ENCODE data around the gene IL4I1. TPM values are rescaled to one million over a fixed set of nuclear protein-coding genes. Genes with fewer than 3 reads are reported as not detected.
A peak's percentile ranks its signal among the peaks of the same experiment; 100 is the strongest.

Gene IL4I1
- total RNA-seq, 1 donor from 2014 or later: not detected

DNA sequence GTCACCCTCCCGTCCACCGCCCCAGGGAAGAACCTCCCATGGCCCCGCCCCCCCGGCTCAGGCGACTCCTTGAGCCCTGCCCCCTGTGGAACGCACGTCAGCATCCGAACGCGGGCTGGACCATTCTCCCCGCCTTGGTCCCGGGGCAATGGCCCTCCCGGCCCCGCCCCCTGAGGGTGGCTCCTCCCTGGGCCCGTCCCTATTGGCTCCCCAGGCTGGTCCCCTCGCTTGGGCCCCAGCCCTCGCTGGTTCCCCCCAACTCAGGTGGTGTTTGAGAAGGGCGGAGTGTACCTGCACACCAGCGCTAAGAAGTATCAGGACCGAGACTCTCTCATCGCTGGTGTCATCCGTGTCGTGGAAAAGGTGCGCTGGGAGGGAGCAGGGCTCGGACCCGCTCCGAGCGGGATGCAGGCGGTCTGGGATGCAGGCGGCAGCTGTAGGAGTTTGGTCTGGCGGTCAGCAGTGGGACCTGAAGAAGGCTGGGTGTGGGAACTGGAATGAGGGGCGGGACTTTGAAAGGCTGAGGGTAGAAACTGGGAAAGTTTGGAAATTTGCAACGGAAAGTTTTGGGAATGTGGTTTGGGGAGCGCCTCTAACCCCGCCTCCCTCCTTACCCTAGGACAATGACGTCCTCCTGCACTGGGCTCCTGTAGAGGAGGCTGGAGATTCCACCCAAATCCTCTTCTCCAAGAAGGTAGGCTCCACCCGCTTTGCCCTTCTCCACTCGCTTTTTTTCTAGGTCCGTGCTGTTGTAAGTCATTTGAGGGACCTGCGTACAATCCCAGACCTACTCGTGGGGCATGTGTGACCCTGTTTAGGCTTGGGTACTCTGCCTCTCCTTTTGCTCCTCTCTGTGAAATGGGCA, 18.6 kb downstream of the IL4I1 start:
- ATAC-seq: peak; percentile 77

DNA sequence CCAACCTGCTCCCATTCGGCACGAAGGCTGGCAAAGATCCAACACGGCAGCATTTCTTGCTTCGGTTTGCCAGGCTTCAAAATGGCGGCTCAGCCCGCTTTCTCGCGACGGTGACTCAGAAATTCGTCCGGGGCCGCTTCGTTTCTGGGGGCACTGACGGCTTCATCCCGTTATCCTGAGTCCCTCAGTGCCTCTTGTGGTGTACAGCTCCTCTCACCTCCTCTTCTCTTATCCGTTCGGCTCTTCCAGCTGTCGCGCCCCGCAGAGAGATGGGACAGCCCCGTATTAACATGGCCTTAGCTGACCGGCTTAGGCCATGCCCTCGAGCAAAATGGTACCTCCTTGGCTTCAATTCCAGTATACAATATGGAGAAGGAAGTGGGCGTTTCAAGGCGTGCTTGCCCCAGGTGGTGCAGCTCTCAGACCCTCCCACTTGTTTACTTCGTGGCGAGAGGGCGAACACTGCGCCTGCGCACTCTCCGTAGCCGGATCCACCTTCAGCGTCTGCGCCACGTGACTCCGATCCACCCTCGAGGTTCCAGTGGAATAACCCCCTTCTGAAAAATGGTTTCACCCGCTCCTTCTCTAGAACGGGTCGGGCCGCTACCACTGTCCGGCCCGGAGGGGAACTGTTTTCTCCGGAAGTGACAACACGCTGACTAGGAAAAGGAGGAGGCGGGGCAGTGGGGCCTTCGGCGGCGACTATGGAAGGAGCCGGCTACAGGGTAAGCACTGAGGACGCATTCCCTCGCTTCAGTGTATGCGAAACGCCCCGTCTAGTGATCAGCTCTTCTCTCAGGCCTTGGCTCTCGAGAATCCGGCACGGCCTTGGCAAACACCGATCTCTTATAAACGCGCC, 19.4 kb downstream of the IL4I1 start, which contains the start of the genes AKT1S1 and TBC1D17:
TSS of gene AKT1S1 (minus strand) at position 336 of the 859 bp plus-strand sequence. CDS start 4,060 bp downstream, outside the sequence.
TSS of gene TBC1D17 (plus strand) at position 683 of the 859 bp plus-strand sequence. CDS start at position 705, 22 bp downstream.
- ATAC-seq: peak; percentile 81

DNA sequence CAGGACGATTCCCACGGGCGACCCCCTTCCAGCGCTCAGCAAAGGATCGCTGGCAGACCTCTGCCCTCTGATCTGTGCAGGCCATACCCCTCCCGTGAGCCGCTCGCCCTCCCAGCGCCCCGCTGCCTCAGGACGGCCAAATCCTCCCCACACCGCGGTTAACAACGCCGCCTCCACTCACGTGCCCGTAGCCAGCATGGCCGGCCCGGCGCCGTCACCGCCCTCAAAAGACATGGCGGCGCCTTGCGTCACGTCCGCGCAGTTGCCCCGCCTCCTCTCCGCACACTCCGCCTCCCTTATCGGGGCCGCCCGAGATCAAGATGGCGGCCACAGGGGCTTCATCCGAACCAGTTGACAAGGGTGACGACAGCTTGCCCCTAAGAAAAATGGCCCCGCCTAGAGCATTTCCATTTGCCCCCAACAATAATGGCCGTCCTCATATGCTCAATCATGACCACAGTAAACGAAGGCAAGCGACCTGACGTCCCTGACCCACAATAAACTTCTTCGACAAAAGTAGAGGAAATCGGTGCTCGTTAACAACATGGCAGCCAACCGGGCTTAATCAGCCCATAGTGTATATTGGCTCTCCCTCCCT, 20.2 kb downstream of the IL4I1 start:
- ATAC-seq: peak; percentile 76

DNA sequence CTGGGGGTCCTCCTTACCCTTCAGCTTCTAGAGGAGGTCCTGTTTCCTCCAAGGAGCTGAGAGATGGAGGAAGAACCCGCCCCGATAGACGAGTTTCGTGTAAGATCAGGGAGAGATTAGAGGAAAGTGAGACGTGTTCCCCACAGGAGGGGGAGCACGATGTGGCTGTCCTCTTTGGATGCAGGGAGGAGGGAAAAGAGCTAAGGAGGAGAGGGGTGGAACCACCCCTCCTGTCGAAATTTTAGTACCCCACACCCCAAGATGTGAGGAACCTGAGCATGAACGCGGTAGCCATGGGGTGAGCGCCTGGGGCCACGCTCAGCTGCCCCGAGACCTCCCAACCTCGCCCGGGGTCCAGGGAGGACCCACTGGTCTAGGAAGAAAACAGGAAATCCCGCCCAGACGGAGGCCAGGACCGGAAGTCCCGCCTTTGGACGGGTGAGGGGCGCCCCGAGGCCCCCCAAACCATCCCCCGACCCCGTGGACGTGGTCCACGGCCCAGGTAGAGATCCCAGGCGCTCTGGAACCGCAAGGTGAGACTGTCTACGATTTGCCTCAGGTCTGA, 20.7 kb downstream of the IL4I1 start:
- ATAC-seq: no peak

DNA sequence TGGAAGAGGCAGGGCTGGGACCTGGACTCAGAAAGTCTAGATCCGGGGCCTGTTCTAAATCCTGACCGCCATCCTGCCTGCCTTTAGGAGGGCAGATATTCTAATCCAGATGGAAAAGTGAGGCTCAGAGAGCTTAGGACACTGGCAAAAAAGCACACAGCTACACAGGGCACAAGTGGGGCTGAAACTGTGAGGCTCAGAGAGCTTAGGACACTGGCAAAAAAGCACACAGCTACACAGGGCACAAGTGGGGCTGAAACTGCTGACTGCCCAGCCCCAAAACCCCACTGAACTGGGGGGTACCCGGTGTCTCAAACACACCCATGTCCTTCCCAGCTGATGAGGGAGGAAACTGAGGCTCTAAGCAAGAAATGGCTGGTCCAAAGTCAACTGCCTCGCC, 21.5 kb downstream of the IL4I1 start:
- no peak for ATAC-seq

DNA sequence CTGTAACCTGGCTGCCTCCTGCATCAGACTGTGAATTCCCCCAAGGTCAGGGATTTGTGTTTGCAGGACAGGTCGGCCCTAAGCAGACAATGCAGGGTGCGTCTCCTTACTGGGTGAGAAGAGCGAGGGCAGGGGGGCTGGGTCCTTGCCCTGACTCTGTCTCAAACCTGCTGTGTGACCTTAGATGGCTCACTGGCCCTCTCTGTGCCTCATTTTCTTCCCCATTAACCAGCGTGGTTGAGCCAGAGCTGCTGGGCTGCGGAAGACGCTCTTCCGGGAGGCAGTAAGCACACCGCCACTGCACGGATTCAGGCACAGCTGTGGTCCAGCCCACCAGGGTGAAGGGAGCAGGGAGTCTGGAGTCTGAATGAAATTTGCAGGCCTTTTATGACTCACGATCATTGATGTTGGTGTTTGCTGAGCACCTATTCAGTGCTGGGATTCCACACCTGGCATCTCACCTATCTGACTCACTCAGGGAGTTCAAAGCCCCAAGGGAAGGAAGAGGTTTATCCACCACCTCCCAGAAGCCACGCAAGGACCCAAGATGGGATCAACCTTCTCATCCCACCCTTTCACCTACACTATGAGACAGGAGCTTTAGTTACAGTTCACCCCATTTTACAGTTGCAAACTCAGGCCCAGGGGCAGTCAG, 22.1 kb downstream of the IL4I1 start:
- ATAC-seq: no peak

DNA sequence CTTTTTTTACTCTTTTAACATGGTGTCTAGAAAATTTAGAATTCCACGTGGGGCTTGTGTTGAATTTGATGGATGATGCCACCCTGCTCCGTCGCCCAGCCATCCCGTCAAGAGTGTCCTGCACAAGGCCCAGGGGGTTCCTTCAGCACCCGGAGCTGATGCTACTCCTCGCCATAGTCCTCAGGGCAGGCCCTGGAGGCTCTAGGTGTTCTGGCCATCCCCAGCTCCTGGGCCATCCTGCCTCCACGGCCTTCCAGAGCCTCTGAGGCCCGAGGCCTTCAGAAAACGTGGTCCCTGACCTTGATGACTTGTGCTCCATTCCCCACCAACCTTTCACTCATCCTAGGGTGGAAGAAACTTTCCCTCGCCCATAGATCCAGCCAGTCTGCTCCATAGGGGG, 22.9 kb downstream of the IL4I1 start:
- ATAC-seq: no peak

DNA sequence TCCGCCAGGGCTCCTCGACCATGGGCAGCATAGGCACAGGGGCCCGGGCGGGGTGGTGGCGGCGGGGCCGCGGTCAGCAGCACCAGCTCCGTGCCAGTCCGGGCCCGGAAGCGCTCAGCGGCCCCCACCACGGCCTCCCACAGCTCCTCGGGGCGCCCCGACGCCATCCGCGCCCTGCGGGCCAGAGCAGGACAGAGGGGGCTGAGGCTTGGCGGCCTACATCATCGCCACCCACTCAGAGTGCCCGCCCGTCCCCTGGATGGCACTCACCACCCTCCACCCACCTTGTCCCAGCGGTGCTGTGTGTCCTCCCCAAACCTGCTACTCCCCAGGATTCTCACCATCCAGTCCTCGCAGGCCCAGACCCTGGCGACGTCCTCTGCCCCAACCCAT, 23.6 kb downstream of the IL4I1 start:
- no peak for ATAC-seq

DNA sequence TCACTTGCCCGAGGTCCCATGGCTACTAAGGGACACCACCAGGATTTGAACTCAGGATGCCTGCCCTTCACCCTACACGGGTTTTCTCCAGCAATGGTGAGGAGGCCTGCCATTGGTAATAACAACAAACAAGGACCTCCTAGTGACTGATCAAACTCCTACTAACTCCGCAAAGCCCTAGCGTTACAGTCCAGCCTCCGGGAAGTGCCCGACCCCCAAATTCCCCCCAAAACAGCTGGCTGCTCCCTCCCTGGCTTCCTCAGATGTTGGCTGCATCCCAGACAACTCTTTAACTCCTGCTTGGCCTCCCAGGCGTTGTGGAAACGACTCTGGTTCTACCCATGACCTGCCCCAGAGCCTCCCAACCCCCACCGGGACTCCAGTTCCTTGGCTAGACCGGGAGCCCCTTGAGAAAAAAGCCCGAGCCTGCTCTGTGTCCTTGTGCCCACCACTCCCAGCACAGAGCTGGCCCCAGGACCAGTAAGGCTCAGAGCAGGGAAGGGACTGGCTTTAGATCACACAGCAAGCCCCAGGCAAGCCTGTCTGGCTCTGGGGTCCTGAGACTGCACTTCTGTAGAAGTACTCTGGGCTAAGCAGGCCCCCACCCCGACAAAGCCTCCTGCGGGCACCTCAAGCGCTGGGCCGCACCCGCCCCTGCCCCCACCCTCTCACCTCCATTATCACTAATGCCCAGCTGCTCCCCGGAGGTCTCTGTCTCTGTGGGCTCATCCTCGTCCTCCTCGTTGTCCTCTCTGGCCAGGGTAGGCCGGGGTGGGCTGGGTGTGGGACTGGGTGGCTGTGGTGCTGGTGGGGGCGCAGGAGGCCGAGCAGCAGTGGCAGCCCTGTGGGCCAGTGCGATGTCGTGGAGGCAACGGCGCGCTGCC, 24.2 kb downstream of the IL4I1 start:
- ATAC-seq: no peak

DNA sequence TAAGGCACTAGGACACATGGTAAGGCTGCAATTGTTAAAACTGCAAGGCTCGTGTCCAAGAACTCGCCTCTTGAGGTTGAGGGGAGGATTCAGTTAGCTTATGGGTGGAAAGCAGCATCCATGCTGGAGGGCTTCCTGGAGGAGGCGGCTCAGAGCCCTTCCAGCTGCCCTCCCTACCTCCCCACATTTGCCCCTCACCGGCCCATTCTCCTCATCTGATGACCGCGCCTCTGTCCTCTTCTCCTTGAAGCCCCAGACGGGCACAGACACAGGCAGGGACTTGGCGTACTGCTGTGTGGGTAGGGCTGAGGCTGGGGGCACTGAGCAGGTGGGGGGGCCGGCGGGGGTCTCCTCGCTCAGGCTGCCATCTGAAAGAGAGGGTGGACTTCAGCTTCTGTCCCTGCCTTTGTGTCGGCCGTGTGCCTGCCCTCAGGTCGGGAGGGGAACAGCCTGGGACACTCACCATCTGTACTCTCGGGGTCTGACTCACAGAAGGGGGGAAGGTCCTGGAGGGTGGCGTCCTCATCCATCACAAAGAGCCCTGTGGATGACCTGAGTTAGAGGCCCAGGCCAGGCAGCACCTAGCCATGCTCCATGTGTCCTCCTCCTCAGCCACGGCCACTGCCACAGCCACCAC, 25.2 kb downstream of the IL4I1 start:
- no peak for ATAC-seq

DNA sequence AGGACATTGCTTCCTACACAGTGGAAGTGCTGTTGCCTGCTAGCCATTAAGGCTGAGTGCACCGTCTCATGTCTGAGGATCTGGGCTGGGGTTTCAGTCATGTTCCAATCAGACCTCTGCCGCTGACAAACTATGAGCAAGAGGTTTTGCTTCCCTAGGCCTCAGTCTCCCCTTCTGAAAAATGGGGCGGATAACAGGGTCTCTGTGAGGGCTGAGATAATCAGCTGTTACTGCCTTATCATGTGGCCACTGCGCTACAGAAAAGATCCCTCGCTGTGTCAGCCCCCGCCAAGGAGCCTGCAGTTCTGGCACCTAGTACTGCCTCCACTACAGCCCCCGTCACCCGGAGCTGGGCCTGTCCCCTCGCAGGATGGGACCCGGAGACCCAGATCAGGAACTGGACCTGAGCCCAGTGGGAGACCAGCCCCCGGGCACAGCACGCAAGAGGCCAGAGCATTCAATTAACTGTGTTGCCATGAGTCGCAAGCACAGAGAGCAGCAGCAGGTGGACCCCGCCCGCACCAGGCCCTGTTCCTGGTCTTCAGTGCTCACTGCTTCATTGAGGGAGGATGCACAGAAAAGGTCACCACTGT, 26.3 kb downstream of the IL4I1 start:
- no peak for ATAC-seq

DNA sequence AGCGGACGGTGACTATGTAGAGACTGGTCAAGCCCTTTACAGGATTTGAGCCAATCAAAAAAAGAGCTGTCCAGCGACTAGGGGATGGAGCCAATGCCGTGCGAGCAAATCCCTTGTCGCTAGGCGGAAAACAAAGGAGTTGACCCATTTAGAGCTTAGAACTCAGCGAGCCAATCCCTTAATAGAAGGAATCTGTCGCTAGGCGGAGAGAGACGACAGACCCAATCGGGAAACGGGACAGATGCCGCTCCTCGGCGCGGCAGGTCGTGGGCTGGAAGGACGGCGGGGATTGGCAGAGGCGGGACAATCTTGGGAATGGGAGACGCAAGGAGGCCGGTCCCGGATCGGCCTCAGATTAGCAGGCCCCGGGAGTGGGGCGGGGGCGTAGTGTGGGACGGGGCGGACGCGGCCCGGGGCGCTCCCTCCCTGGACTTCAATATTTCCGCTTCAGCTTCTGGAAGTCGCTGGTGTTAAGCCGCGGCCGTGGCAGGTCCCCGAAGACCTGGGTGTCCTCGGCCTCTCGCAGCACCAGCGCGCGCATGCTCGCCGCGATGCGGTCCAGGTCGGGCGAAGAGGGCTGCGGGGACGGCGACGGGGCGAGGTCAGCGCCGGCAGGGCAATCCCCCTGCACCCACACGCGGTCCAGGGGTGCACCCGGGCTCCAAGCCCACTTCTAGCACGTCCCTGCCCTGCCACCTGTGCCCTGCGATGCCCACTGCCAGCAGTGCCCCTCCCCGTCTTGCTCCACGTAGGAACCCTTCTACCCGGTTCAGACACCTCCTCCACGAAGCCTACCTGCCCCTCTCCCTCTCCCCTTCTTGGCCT, 27.0 kb downstream of the IL4I1 start:
- ATAC-seq: peak; percentile 78

DNA sequence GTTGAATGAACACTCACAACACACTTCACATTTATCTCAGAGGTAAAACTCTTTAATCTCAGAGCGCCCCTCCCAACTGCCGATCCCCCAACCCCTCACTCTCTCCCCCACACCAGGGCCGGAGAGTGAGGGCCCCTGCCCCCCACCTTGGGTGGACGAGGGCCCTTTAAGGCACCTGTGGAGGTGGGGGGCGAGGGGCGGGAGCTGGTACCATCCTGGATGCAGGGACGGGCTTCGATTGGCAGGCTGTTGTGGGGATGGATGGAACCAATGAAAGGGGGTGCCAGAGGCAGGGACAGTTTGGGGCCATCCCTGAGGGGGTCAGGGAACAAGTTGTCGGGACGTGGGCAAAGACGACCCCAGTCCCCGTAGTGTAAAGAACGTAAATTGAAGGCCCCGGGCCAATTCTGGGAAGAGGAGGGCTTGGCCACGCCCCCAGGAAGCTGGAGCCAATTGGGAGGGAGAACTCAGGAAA, 27.6 kb downstream of the IL4I1 start:
- ATAC-seq: peak; percentile 2

DNA sequence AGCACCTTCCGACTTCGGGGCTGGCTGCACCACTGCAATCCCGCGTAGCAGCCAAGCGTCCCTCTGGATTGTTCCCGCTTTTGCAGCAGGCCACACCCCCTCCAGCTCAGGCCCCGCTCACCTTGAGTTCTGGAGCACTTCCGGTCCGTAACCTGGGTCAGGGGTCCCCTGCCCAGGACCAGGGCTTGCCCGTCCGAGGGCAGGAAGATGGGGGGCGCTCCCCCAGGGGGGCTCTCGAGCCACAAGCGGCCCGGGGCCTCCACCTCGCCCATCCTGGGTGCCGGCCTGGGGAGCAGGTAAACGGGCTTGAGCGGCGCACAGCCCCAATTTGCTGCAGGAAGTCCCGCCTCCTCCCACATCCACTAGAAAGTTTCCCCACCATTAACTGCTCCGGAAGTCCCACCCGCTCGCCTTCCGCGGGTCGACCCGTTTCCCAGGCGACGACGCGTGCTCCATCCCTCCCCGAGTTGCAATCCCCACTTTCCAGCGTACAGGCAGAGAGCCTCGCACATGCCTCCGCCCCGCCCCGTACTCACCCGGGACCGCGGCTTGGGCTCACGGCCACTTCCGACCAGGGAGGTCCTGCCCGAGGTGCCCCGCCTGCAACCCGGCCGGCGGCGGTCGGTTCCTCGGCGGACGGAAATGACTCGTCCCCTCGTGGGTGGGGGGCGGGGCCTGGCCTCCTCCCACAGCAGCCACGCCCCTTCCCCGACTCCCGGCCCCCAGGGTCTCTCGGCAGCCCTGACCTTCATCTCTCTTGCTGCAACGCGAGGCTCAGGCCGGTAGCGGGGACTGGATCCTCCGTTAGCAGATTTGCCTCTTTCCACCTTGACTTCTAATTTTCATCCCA, 29.5 kb downstream of the IL4I1 start, which contains the start of gene PNKP:
TSS of gene PNKP (minus strand) at position 644 of the 850 bp plus-strand sequence. CDS start at position 272, 372 bp downstream.
- peak; percentile 68 for ATAC-seq

DNA sequence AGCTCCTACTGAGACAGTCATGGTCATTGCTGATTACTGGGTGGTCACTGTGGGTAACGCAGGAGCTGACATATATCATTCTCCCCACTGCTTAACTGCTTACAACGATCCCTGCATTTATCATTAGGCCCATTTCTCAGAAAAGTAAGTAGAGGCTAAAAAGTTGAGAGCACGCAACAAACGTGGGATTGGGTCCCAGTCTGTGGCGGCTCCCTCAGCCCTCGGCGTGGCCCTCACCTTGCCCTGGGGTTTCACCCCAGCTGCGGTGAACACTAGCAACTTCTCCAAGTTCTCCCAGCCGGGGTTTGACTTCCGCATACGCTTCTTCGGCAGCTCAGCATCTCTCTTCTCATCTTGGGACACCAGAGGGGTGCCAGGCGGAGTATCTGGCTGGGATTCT, 31.8 kb downstream of the IL4I1 start:
- ATAC-seq: no peak

DNA sequence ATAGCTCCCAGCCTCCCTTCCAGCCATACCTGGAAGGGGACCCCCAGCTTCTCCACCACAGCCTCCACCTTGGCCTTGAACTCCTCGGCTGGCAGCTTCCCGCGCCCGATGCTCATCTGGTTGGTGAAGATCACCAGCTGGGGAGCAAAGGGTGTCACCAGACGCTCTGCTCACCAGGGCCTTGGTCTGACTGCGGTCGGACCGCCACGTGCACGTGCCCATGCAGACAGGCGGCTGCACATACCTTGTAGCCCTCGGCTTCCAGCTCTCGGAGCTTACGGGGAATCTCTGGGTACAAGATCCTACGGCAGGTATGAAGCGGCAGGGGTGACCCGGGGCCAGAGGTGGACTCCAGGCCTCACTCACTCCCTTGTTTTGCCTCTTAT, 32.8 kb downstream of the IL4I1 start:
- no peak for ATAC-seq

DNA sequence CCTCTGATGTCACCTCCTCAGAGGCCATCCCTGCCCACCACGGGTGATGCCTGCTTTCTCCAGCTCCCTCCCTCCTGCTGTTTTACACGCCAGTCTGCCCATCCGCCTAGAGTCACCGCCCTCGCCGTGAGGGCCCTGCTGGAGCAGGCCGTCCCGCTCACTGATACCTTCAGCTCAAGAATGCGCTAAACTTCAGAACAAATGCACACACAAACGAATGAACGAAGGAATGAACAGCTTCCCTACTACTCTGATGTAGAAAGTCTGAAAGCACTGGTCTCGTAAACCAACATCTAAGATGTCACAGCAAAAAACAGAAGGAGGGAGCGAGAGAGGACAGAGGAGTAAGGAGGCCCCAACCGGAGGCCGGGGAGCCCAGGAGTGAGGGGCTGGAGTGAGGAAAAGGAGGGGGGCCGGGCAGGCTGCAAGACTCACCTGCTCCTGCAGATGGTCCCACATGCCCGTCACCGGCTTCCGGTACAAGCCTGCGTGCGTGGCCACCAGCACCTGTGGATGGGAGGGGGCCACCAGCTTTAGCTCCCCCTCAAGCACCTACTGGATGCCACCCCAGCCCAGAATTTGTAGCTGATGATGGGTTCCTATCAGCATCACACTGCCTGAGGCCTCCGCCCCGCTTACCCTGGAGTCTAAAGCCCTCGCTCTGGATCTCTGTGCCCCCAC, 33.3 kb downstream of the IL4I1 start:
- no peak for ATAC-seq
